ENCODE measurements around the gene GMEB2.

The GMEB2 gene

GRCh38 chr20:63558804-63559484 is 68.0 kb downstream of the GMEB2 start:
- no peak for DNase-seq

GRCh38 chr20:63557481-63557891 is 69.4 kb downstream of the GMEB2 start:
- DNase-seq, result no peak

- DNase-seq, result no peak
Observed at GRCh38 chr20:63556873-63557478, 69.9 kb downstream of the GMEB2 start.

GRCh38 chr20:63555661-63556381 is 71.1 kb downstream of the GMEB2 start:
- no peak for DNase-seq

- DNase-seq, result no peak
Observed at GRCh38 chr20:63554361-63555278, 72.3 kb downstream of the GMEB2 start.

- DNase-seq, result no peak
Observed at GRCh38 chr20:63553933-63554290, 73.0 kb downstream of the GMEB2 start, which contains the start of gene FNDC11. Gene FNDC11 (plus strand): TSS chr20:63554159. CDS start chr20:63555664, 1,505 bp downstream.

- peak; percentile 15 to 33 for DNase-seq
Observed at GRCh38 chr20:63553251-63553932, 73.5 kb downstream of the GMEB2 start.

GRCh38 chr20:63552481-63553249 is 74.2 kb downstream of the GMEB2 start:
- no peak for DNase-seq

GRCh38 chr20:63551068-63551467 is 75.8 kb downstream of the GMEB2 start:
- no peak for DNase-seq

- no peak for DNase-seq
Observed at GRCh38 chr20:63549679-63550282, 77.1 kb downstream of the GMEB2 start.

- no peak for DNase-seq
Observed at GRCh38 chr20:63549019-63549418, 77.9 kb downstream of the GMEB2 start.

GRCh38 chr20:63548542-63548941 is 78.4 kb downstream of the GMEB2 start:
- no peak for DNase-seq

GRCh38 chr20:63547725-63548480 is 79.0 kb downstream of the GMEB2 start, which contains the start of gene SRMS:
Gene SRMS (minus strand): TSS chr20:63547749. CDS start chr20:63547463, 286 bp downstream.
- DNase-seq, result no peak

- DNase-seq, result no peak
Observed at GRCh38 chr20:63546956-63547724, 79.8 kb downstream of the GMEB2 start.

- no peak for DNase-seq
Observed at GRCh38 chr20:63546256-63546955, 80.5 kb downstream of the GMEB2 start.

- DNase-seq, result no peak
Observed at GRCh38 chr20:63545814-63546213, 81.1 kb downstream of the GMEB2 start.

- DNase-seq, result no peak
Observed at GRCh38 chr20:63544958-63545516, 81.9 kb downstream of the GMEB2 start.

GRCh38 chr20:63544241-63544957 is 82.5 kb downstream of the GMEB2 start:
- no peak for DNase-seq
